A549 (cell line): ENCODE data around the gene CMTM7. TPM values are rescaled to one million over a fixed set of nuclear protein-coding genes. Genes with fewer than 3 reads are reported as not detected.

Experiments used
- ATAC-seq, 2 experiments: fragments of 200-7000 bp in 1 of 2; fragments of >200 bp in 1 of 2; cut with Nextera tagmentation in 1 of 2; cut with Tn5 transposase in 1 of 2; 3 replicates each; pipeline versions ENCODE4 v1.8.0 to v1.9.1; 2018 to 2020; ENCODE audit warnings: mild to moderate bottlenecking in 1 of 2, moderate library complexity in 1 of 2
- CTCF ChIA-PET: fragments of 300-600 bp; sonication (Branson Sonifier 250); formaldehyde crosslinking; extraction: SDS; loops from one replicate; lab custom pipeline; 2021; ENCODE audit warnings: antibody characterized with exemption, inconsistent platforms; lab: Yijun Ruan, JAX
- POLR2A ChIA-PET: fragments of 350-600 bp; formaldehyde crosslinking; extraction: SDS; loops from one replicate; lab custom pipeline; 2021; ENCODE audit warnings: antibody characterized with exemption, inconsistent platforms; lab: Yijun Ruan, JAX
- DNase-seq, 2 experiments: peaks; one replicate each; pipeline versions ENCODE4 v3.0.0 to v3.0.0-alpha.2; 2011 to 2016; ENCODE audit warnings: low read depth in 1 of 2, low spot score in 1 of 2
- FAIRE-seq: peaks from 2 replicates; lab custom pipeline; 2011; peaks lifted over from hg19 to GRCh38; lab: Jason Lieb, UNC
- H3K27ac ChIP-seq, 2 experiments: fragments of >200 bp; sonication (Bioruptor Twin); formaldehyde crosslinking; 3 replicates each; pipeline ENCODE4 v1.5.1; 2016 to 2017
- H3K4me1 ChIP-seq: fragments of >200 bp; sonication (Bioruptor Twin); formaldehyde crosslinking; 3 replicates; pipeline ENCODE4 v1.6.1; 2016
- H3K4me2 ChIP-seq: fragments of >200 bp; sonication (Bioruptor Twin); formaldehyde crosslinking; 3 replicates; pipeline ENCODE4 v1.6.1; 2016
- H3K4me3 ChIP-seq: fragments of >200 bp; sonication (Bioruptor Twin); formaldehyde crosslinking; 3 replicates; pipeline ENCODE4 v1.5.1; 2016
- H3K9me3 ChIP-seq: fragments of >200 bp; sonication (Bioruptor Twin); formaldehyde crosslinking; 3 replicates; pipeline ENCODE4 v1.6.1; 2016
- BHLHE40 ChIP-seq: IDR thresholded peaks from 2 replicates; pipeline ENCODE4 v1.6.1; 2012; ENCODE audit warnings: low read depth, low read length, inconsistent platforms
- CBX2 ChIP-seq: fragments of 200-600 bp; sonication (generic); IDR thresholded peaks from 2 replicates; pipeline ENCODE4 v1.6.1; 2016; ENCODE audit warnings: low read depth, mild to moderate bottlenecking, borderline replicate concordance
- CEBPB ChIP-seq, 2 experiments: fragments of >200 bp in 1 of 2; sonication (Bioruptor Twin) in 1 of 2; formaldehyde crosslinking in 1 of 2; IDR thresholded peaks; 2 replicates each; pipeline ENCODE4 v1.6.1; 2012 to 2016
- CHD2 ChIP-seq: fragments of 150-350 bp; IDR thresholded peaks from 2 replicates; pipeline ENCODE4 v1.6.1; 2014; ENCODE audit warnings: low read length; ENCODE audit not compliant: partially characterized antibody
- EHF ChIP-seq: fragments of 250-450 bp; sonication (Bioruptor Pico); IDR thresholded peaks from 2 replicates; pipeline ENCODE4 v1.5.0; 2020; ENCODE audit warnings: mild to moderate bottlenecking
- FOSB ChIP-seq: fragments of 250-450 bp; sonication (Bioruptor Pico); IDR thresholded peaks from 2 replicates; pipeline ENCODE4 v1.5.0; 2020; ENCODE audit warnings: mild to moderate bottlenecking, moderate library complexity
- GATA3 ChIP-seq: IDR thresholded peaks from 2 replicates; pipeline ENCODE4 v1.6.1; 2012; ENCODE audit warnings: borderline replicate concordance
- HDAC2 ChIP-seq: fragments of 200-600 bp; sonication (generic); IDR thresholded peaks from 2 replicates; pipeline ENCODE4 v1.6.1; 2016
- HOXB5 ChIP-seq: fragments of 250-450 bp; sonication (Bioruptor Pico); IDR thresholded peaks from 2 replicates; pipeline ENCODE4 v1.5.0; 2020; ENCODE audit warnings: mild to moderate bottlenecking, moderate library complexity
- KDM1A ChIP-seq: fragments of 200-600 bp; sonication (generic); IDR thresholded peaks from 2 replicates; pipeline ENCODE4 v1.6.1; 2016; ENCODE audit warnings: low read depth, mild to moderate bottlenecking
- MAFK ChIP-seq: fragments of 450-650 bp; IDR thresholded peaks from 2 replicates; pipeline ENCODE4 v1.6.1; 2014; ENCODE audit not compliant: partially characterized antibody
- MYC ChIP-seq: IDR thresholded peaks from 2 replicates; pipeline ENCODE4 v1.6.1; 2012; ENCODE audit warnings: mild to moderate bottlenecking, inconsistent platforms, low read length, improper control_type of control experiment, borderline replicate concordance
- NFE2L2 ChIP-seq: fragments of 150-350 bp; conservative IDR thresholded peaks from 2 replicates; pipeline ENCODE4 v1.6.1; 2014; ENCODE audit warnings: low read length
- NPAS2 ChIP-seq: fragments of 250-450 bp; sonication (Bioruptor Pico); IDR thresholded peaks from 2 replicates; pipeline ENCODE4 v1.8.0; 2022; ENCODE audit warnings: mild to moderate bottlenecking, moderate library complexity, borderline replicate concordance
- NR3C1 ChIP-seq: fragments of >200 bp; sonication (Bioruptor Twin); formaldehyde crosslinking; IDR thresholded peaks from 3 replicates; pipeline ENCODE4 v1.6.1; 2017
- RARB ChIP-seq: fragments of 250-450 bp; sonication (Bioruptor Pico); IDR thresholded peaks from 2 replicates; pipeline ENCODE4 v1.8.0; 2021; ENCODE audit warnings: mild to moderate bottlenecking, moderate library complexity
- SMC3 ChIP-seq: fragments of >200 bp; sonication (Bioruptor Twin); formaldehyde crosslinking; IDR thresholded peaks from 3 replicates; pipeline ENCODE4 v1.6.1; 2018; ENCODE audit warnings: inconsistent platforms
- TFCP2L1 ChIP-seq: fragments of 250-450 bp; sonication (Bioruptor Pico); IDR thresholded peaks from 2 replicates; pipeline ENCODE4 v1.5.0; 2021; ENCODE audit warnings: mild to moderate bottlenecking
- WGBS: methylation state at CpG from one replicate; pipeline ENCODE4 v1.1.6; 2017; ENCODE audit errors: missing lambda C conversion rate; 5-methylcytosine and 5-hydroxymethylcytosine counted together
- polyA plus RNA-seq, 4 experiments: library from polyadenylated mRNA; depleted of rRNA in 3 of 4; stranded (reverse); fragments of >200 nt; fragmentation: RNase III in 1 of 4; extraction: RNeasy Plus Mini Kit Qiagen cat#74134 plus additional on column Dnase treatment in 1 of 4; gene quantifications; 2 replicates in 3 of 4; 3 replicates in 1 of 4; pipeline ENCODE4 v1.2.3, GENCODE V29; 2011 to 2017
- TF ChIP-seq, protein P1 (sequence below): fragments of 450-650 bp; IDR thresholded peaks from 2 replicates; pipeline ENCODE4 v1.6.1; 2014; ENCODE audit warnings: antibody characterized with exemption
- TF ChIP-seq, protein P2 (sequence below): IDR thresholded peaks from 2 replicates; pipeline ENCODE4 v1.6.1; 2012
- TF ChIP-seq, protein P3 (sequence below): fragments of 250-450 bp; sonication (Bioruptor Pico); IDR thresholded peaks from 2 replicates; pipeline ENCODE4 v1.5.0; 2021; ENCODE audit warnings: mild to moderate bottlenecking, moderate library complexity, borderline replicate concordance
- TF ChIP-seq, protein P4 (sequence below): IDR thresholded peaks from 2 replicates; pipeline ENCODE4 v1.6.1; 2012
- TF ChIP-seq, protein P5 (sequence below): fragments of 150-350 bp; IDR thresholded peaks from 2 replicates; pipeline ENCODE4 v1.6.1; 2014; ENCODE audit warnings: low read depth, mild to moderate bottlenecking, low read length
- TF ChIP-seq, protein P6 (sequence below): fragments of 200-600 bp; sonication (generic); IDR thresholded peaks from 2 replicates; pipeline ENCODE4 v1.6.1; 2016; ENCODE audit warnings: antibody characterized with exemption, mild to moderate bottlenecking, moderate library complexity

CMTM7 gene
- polyA plus RNA-seq, 2 of the 4 experiments (the other 2 are of a cell fraction) = 14.2 to 18.7 TPM

DNA sequence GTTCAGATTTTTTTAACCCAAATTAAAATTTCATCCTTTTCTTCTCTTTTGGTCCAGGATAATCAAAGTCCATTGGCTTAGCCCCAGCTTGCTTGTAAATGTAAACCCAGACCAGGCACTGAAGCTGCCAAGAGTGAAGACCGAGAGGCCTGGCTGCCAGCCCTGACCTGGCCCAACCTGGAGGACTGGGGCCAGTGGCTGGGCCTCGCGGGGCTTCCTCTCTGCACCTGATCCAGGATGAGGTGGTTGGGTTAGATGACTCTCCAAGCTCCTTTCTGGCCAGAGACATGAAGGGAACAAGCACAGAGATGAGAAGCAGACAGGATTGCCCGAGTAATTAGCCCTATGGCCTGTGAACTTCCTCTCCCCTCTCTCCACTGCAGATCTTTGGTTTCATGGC is 60.4 kb downstream of the CMTM7 start:
- H3K4me3 ChIP-seq = no peak overlapping the region
- H3K9me3 ChIP-seq = no peaks in the 10 kb centered on the region
- TF ChIP-seq HOXB5 (CRISPR knock-in tag) = no peak
- TF ChIP-seq TFCP2L1 (CRISPR knock-in tag) = no peak
- no peak for TF ChIP-seq KDM1A
- TF ChIP-seq RARB (CRISPR knock-in tag) = no peak
- no peak for TF ChIP-seq CEBPB (IDR thresholded peaks at IDR 0.05)
- no peak for TF ChIP-seq HDAC2
- TF ChIP-seq CHD2 = no peak
- no peak for TF ChIP-seq CBX2
- no peak for TF ChIP-seq BHLHE40
- no peak for TF ChIP-seq MYC
- CTCF ChIA-PET = interaction anchor here (0.6 to 13.1 kb wide), 4 partner anchors 9 to 386 kb away, joined by 3 to 132 read pairs (median 3); no protein-coding TSS in a partner anchor
- no peak overlapping the region for H3K4me2 ChIP-seq
- ATAC-seq (no peak), FAIRE-seq (no peak), DNase-seq (no peak)
- POLR2A ChIA-PET = no interaction called here
- no peak overlapping the region for H3K27ac ChIP-seq
- 98% methylated on average over 4 of the region's 4 CpGs for WGBS
- 0 out of 3 replicates have a peak, but pooled peaks cover 5% of the 10 kb centered on the region for H3K4me1 ChIP-seq

DNA sequence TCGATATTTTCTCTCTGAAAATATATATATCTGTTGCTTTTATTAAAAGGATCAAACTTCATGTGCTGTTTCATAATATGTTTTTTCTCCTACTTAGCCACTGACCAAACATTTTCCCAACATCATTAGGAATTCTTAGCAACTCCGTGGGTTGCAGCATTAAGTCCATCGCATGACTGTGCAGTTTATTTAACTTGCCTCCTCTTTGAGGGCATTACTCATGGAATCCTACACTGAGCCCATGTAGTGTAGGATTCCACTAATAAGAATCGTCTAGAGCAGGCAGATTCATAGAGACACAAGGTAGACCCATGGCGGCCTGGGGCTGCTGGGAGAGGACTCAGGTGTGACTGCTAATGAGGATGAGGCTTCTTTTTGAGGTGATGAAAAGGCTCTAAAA is 61.7 kb downstream of the CMTM7 start:
- DNase-seq (peak in 1 of 2 experiments; percentile 17), ATAC-seq (peak in 1 of 2 experiments; percentile 50; a peak in 3 of 6 replicates), FAIRE-seq (no peak)
- Histone ChIP-seq H3K9me3 (no peaks in the 10 kb centered on the region), H3K4me3 (no peak overlapping the region), H3K4me1 (0 out of 3 replicates have a peak, but pooled peaks cover 5% of the 10 kb centered on the region), H3K27ac (peak overlapping the region in 1 of 2 experiments; percentile 34; a peak in 1 of 6 replicates), H3K4me2 (no peak overlapping the region)
- POLR2A ChIA-PET = no interaction called here
- no peak for TF ChIP-seq KDM1A
- TF ChIP-seq MAFK = peak; percentile 83
- TF ChIP-seq NFE2L2 = peak; percentile 84
- CTCF ChIA-PET = interaction anchor here (1.3 to 13.1 kb wide), 3 partner anchors 11 to 78 kb away, joined by 3 to 132 read pairs (median 5); no protein-coding TSS in a partner anchor
- WGBS = 76% methylated on average over 5 of the region's 5 CpGs

DNA sequence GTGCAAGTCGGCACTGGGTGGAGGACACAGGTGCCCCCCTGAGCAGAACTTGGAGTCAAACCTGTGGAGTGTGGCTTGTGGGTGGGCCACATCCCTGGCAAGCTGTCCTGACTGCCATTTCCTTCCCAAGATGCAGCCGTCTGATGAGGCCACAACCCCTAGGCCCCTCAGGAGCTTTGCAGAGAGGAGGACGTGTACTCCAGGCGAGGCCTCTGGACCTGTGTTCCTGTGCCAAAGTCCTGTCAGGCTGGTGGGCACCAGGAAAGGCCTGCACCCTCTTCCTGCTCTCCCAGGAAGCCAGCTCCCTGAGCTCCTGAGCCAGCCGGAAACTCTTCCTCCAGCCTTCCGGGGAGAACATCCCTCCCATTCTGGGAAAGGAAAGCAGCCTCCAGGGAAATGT is 62.5 kb downstream of the CMTM7 start:
- CTCF ChIA-PET = interaction anchor here (1.3 to 13.1 kb wide), 3 partner anchors 10 to 79 kb away, joined by 3 to 132 read pairs (median 5); no protein-coding TSS in a partner anchor
- Histone ChIP-seq H3K27ac (0 out of 6 replicates have a peak overlapping the region, but pooled peaks of 1 of the 2 experiments have one; percentile 2), H3K4me1 (0 out of 3 replicates have a peak, but pooled peaks cover 5% of the 10 kb centered on the region), H3K9me3 (no peaks in the 10 kb centered on the region), H3K4me2 (no peak overlapping the region)
- 88% methylated on average over 3 of the region's 6 CpGs for whole genome bisulfite sequencing
- TF ChIP-seq, protein P1, sequence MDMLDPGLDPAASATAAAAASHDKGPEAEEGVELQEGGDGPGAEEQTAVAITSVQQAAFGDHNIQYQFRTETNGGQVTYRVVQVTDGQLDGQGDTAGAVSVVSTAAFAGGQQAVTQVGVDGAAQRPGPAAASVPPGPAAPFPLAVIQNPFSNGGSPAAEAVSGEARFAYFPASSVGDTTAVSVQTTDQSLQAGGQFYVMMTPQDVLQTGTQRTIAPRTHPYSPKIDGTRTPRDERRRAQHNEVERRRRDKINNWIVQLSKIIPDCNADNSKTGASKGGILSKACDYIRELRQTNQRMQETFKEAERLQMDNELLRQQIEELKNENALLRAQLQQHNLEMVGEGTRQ = no peak
- TF ChIP-seq HOXB5 (CRISPR knock-in tag) (no peak), CBX2 (no peak), FOSB (no peak), EHF (CRISPR knock-in tag) (no peak), GATA3 (no peak), KDM1A (no peak), NR3C1 (no peak), SMC3 (no peak), NPAS2 (CRISPR knock-in tag) (no peak), NFE2L2 (no peak), CHD2 (no peak)
- TF ChIP-seq, protein P2, sequence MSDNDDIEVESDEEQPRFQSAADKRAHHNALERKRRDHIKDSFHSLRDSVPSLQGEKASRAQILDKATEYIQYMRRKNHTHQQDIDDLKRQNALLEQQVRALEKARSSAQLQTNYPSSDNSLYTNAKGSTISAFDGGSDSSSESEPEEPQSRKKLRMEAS = no peak
- TF ChIP-seq, protein P3, sequence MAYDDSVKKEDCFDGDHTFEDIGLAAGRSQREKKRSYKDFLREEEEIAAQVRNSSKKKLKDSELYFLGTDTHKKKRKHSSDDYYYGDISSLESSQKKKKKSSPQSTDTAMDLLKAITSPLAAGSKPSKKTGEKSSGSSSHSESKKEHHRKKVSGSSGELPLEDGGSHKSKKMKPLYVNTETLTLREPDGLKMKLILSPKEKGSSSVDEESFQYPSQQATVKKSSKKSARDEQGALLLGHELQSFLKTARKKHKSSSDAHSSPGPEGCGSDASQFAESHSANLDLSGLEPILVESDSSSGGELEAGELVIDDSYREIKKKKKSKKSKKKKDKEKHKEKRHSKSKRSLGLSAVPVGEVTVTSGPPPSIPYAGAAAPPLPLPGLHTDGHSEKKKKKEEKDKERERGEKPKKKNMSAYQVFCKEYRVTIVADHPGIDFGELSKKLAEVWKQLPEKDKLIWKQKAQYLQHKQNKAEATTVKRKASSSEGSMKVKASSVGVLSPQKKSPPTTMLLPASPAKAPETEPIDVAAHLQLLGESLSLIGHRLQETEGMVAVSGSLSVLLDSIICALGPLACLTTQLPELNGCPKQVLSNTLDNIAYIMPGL = no peak
- TF ChIP-seq, protein P4, sequence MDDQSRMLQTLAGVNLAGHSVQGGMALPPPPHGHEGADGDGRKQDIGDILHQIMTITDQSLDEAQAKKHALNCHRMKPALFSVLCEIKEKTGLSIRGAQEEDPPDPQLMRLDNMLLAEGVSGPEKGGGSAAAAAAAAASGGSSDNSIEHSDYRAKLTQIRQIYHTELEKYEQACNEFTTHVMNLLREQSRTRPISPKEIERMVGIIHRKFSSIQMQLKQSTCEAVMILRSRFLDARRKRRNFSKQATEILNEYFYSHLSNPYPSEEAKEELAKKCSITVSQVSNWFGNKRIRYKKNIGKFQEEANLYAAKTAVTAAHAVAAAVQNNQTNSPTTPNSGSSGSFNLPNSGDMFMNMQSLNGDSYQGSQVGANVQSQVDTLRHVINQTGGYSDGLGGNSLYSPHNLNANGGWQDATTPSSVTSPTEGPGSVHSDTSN = no peak
- TF ChIP-seq, protein P5, sequence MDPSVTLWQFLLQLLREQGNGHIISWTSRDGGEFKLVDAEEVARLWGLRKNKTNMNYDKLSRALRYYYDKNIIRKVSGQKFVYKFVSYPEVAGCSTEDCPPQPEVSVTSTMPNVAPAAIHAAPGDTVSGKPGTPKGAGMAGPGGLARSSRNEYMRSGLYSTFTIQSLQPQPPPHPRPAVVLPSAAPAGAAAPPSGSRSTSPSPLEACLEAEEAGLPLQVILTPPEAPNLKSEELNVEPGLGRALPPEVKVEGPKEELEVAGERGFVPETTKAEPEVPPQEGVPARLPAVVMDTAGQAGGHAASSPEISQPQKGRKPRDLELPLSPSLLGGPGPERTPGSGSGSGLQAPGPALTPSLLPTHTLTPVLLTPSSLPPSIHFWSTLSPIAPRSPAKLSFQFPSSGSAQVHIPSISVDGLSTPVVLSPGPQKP = no peak
- TF ChIP-seq, protein P6, sequence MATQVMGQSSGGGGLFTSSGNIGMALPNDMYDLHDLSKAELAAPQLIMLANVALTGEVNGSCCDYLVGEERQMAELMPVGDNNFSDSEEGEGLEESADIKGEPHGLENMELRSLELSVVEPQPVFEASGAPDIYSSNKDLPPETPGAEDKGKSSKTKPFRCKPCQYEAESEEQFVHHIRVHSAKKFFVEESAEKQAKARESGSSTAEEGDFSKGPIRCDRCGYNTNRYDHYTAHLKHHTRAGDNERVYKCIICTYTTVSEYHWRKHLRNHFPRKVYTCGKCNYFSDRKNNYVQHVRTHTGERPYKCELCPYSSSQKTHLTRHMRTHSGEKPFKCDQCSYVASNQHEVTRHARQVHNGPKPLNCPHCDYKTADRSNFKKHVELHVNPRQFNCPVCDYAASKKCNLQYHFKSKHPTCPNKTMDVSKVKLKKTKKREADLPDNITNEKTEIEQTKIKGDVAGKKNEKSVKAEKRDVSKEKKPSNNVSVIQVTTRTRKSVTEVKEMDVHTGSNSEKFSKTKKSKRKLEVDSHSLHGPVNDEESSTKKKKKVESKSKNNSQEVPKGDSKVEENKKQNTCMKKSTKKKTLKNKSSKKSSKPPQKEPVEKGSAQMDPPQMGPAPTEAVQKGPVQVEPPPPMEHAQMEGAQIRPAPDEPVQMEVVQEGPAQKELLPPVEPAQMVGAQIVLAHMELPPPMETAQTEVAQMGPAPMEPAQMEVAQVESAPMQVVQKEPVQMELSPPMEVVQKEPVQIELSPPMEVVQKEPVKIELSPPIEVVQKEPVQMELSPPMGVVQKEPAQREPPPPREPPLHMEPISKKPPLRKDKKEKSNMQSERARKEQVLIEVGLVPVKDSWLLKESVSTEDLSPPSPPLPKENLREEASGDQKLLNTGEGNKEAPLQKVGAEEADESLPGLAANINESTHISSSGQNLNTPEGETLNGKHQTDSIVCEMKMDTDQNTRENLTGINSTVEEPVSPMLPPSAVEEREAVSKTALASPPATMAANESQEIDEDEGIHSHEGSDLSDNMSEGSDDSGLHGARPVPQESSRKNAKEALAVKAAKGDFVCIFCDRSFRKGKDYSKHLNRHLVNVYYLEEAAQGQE = no peak
- TF ChIP-seq, all 56 proteins: peak for 0
- POLR2A ChIA-PET = no interaction called here
- no peak for FAIRE-seq
- no peak for DNase-seq
- ATAC-seq = no peak
- H3K4me3 ChIP-seq = no peak overlapping the region
